ENCODE measurements around the gene DOCK1.

DOCK1 gene

DNA sequence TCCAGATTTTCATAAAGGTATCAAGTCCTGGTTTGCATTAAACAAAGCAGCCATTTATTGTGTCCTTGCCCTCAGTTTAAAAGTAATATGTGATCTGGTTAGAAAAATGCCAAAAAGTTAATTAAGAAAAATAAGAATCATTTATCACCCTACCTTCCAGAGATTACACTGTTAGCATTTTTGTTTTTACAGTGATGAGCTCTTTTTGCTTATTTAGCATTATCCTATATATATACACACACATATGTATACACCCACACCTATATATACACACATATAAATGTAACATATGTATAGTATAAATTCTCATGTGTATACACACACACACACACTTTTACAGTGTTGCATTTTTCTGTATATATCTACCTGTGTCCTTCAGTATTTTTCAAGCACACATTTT lies 163.3 kb downstream of the DOCK1 start:
- H3K27ac ChIP-seq: no peak overlapping the region
- TF ChIP-seq, protein P1, sequence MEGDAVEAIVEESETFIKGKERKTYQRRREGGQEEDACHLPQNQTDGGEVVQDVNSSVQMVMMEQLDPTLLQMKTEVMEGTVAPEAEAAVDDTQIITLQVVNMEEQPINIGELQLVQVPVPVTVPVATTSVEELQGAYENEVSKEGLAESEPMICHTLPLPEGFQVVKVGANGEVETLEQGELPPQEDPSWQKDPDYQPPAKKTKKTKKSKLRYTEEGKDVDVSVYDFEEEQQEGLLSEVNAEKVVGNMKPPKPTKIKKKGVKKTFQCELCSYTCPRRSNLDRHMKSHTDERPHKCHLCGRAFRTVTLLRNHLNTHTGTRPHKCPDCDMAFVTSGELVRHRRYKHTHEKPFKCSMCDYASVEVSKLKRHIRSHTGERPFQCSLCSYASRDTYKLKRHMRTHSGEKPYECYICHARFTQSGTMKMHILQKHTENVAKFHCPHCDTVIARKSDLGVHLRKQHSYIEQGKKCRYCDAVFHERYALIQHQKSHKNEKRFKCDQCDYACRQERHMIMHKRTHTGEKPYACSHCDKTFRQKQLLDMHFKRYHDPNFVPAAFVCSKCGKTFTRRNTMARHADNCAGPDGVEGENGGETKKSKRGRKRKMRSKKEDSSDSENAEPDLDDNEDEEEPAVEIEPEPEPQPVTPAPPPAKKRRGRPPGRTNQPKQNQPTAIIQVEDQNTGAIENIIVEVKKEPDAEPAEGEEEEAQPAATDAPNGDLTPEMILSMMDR (IDR thresholded peaks at IDR 0.05): no peak
- no peak for TF ChIP-seq ZFX (IDR thresholded peaks at IDR 0.05; ENCODE audit: borderline replicate concordance)

DNA sequence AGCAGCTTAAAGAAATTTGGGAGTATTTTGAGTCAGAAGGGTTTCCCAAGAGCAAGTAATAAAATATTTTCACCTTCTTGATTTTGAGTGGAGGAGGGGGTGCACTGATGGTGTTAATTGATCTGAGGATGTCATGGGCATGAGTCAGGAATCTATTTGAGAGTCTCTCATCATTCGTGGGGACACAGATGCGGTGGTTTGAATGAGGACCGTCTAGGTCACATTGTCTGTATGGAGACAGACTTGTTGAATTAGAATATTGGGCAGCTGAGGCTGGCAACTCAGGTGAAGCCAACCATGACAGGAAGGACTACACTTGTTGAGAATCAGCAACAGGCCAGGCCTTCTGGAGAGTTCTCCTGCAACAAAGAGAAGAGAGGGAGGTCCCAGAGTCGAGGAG lies 164.2 kb downstream of the DOCK1 start:
- TF ChIP-seq, protein P1 (IDR thresholded peaks at IDR 0.05): no peak
- no peak for TF ChIP-seq ZFX (IDR thresholded peaks at IDR 0.05; ENCODE audit: borderline replicate concordance)

DNA sequence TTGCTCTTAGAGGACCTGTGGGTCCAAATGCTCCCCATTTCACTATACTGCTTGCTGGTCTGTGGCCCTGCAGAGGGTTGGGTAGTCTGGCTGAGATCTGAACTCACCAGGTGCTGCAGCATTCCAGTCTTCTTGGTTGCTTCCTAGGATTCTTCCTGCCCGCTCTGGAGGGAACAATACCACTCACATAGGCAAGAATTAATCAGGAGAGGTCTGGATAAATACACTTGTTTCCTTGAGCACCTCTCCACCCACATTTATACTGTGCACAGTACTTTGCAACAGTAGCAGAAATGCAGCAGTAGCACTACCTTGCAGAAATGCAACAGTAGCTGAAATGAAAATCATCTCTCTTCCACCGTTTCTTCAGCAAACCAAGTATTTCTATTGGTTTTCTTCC lies 165.9 kb downstream of the DOCK1 start:
- no peak overlapping the region for H3K27ac ChIP-seq
- TF ChIP-seq, protein P1 (IDR thresholded peaks at IDR 0.05): no peak
- TF ChIP-seq ZFX (IDR thresholded peaks at IDR 0.05; ENCODE audit: borderline replicate concordance): no peak

More for the DNA sequence above, 164.2 kb downstream of the DOCK1 start:
- no peak overlapping the region for H3K27ac ChIP-seq

GRCh38 chr10:127073666-127074065 lies 168.4 kb downstream of the DOCK1 start:
- no peak overlapping the region for H3K27ac ChIP-seq
- TF ChIP-seq, protein P1 (IDR thresholded peaks at IDR 0.05): no peak
- no peak for TF ChIP-seq ZFX (IDR thresholded peaks at IDR 0.05; ENCODE audit: borderline replicate concordance)

GRCh38 chr10:127079392-127079791 lies 174.2 kb downstream of the DOCK1 start:
- TF ChIP-seq, protein P1 (IDR thresholded peaks at IDR 0.05): no peak
- no peak for TF ChIP-seq ZFX (IDR thresholded peaks at IDR 0.05; ENCODE audit: borderline replicate concordance)
- H3K27ac ChIP-seq: no peak overlapping the region

DNA sequence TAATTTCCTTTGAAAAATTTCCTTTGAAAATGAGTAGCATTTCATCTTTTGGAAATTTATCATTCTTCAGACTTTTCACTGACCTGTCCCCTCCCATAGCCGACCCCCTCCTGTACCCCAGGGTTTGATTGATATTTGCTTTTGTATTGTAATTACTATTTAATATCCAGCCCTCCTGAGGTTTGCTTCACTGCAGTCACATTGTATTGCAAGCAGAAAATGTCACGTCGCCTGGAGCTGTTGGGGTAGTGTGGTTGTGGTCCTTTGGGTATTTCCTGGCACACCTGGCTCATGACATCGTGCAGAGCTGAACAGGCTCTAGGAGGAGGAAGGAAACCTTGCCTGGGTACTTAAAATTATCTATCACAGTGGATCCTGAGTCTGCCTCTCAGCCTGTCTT lies 175.1 kb downstream of the DOCK1 start:
- TF ChIP-seq, protein P1 (IDR thresholded peaks at IDR 0.05): no peak
- TF ChIP-seq ZFX (IDR thresholded peaks at IDR 0.05; ENCODE audit: borderline replicate concordance): no peak
- H3K27ac ChIP-seq: no peak overlapping the region

GRCh38 chr10:127081851-127082345 lies 176.7 kb downstream of the DOCK1 start:
- TF ChIP-seq, protein P1 (IDR thresholded peaks at IDR 0.05): no peak
- no peak for TF ChIP-seq ZFX (IDR thresholded peaks at IDR 0.05; ENCODE audit: borderline replicate concordance)

More at GRCh38 chr10:127081851-127082345, 176.7 kb downstream of the DOCK1 start:
- H3K27ac ChIP-seq: no peak overlapping the region

Data from 22Rv1 (cell line).